CD4-positive, alpha-beta T cell (primary cell): Measurements from ENCODE around the gene NAXE. TPM values are rescaled to one million over a fixed set of nuclear protein-coding genes. Genes with fewer than 3 reads are reported as not detected.

Source experiments
- ATAC-seq: fragments of 200-7000 bp; cut with Tn5 transposase; one replicate; pipeline ENCODE4 v1.10.0; 2022; ENCODE audit warnings: mild to moderate bottlenecking; ENCODE audit not compliant: poor library complexity
- CTCF ChIA-PET: fragments of 350-600 bp; sonication (Branson Sonifier 250); formaldehyde crosslinking; loops from one replicate; lab custom pipeline; 2021; ENCODE audit warnings: antibody characterized with exemption, inconsistent platforms; lab: Charles Lee
- POLR2A ChIA-PET: fragments of 350-600 bp; sonication (Branson Sonifier 250); formaldehyde crosslinking; loops from one replicate; lab custom pipeline; 2021; ENCODE audit warnings: antibody characterized with exemption, inconsistent platforms; lab: Charles Lee
- DNase-seq, 14 experiments: peaks; one replicate each; pipeline ENCODE4 v3.0.0-alpha.2; 2013 to 2020; ENCODE audit warnings: mixed read lengths in 2 of 14
- H3K27ac ChIP-seq, 2 donors: one replicate each; pipeline versions ENCODE4 v1.5.1 to v1.7.0; 2013; ENCODE audit warnings: low read length in 2 of 2, low read depth in 1 of 2, mild to moderate bottlenecking in 1 of 2
- H3K27me3 ChIP-seq, 2 experiments: 1 replicate in 1 of 2; 2 replicates in 1 of 2; pipeline versions ENCODE4 v1.6.1 to v1.7.0; 2013; ENCODE audit warnings: low read length in 2 of 2, control low read depth in 1 of 2, mild to moderate bottlenecking in 1 of 2, moderate library complexity in 1 of 2; ENCODE audit not compliant: insufficient read depth in 2 of 2, control insufficient read depth in 1 of 2
- H3K36me3 ChIP-seq: one replicate; pipeline ENCODE4 v1.6.1; 2013; ENCODE audit warnings: low read length, control low read depth; ENCODE audit not compliant: insufficient read depth
- H3K4me1 ChIP-seq: one replicate; pipeline ENCODE4 v1.6.1; 2013; ENCODE audit warnings: low read length, control low read depth; ENCODE audit not compliant: insufficient read depth
- H3K4me3 ChIP-seq: one replicate; pipeline ENCODE4 v1.5.1; 2013; ENCODE audit warnings: mild to moderate bottlenecking, low read length, moderate library complexity
- H3K9me3 ChIP-seq, 2 experiments: 1 replicate in 1 of 2; 2 replicates in 1 of 2; pipeline versions ENCODE4 v1.6.1 to v1.7.0; 2013; ENCODE audit warnings: low read length in 2 of 2, mild to moderate bottlenecking in 2 of 2, control low read depth in 1 of 2, moderate library complexity in 1 of 2; ENCODE audit not compliant: control insufficient read depth in 1 of 2, insufficient read depth in 1 of 2
- H3K27ac Mint-ChIP-seq: one replicate; pipeline ENCODE4 v1.8.0; 2020; ENCODE audit warnings: mixed read lengths
- H3K27me3 Mint-ChIP-seq: one replicate; pipeline ENCODE4 v1.8.0; 2021; ENCODE audit warnings: mixed read lengths
- H3K36me3 Mint-ChIP-seq: one replicate; pipeline ENCODE4 v1.8.0; 2021; ENCODE audit warnings: low read depth, mixed read lengths
- H3K4me1 Mint-ChIP-seq: one replicate; pipeline ENCODE4 v1.8.0; 2021; ENCODE audit warnings: low read depth, mixed read lengths
- H3K4me3 Mint-ChIP-seq: one replicate; pipeline ENCODE4 v1.8.0; 2020; ENCODE audit warnings: mild to moderate bottlenecking, mixed read lengths
- H3K9me3 Mint-ChIP-seq: one replicate; pipeline ENCODE4 v1.8.0; 2020; ENCODE audit warnings: mixed read lengths
- intact Hi-C, 2 experiments: fragments of 100-400 bp; cut with DNase I in 1 of 2; cut with micrococcal nuclease in 1 of 2; formaldehyde crosslinking; loops; one replicate each; pipeline versions ENCODE4 v1.15.1 to v1.9.0; 2023 to 2025; cut with DNase I, micrococcal nuclease
- total RNA-seq, 174 experiments: library from RNA in 2 of 174; stranded (reverse) in 2 of 174; gene quantifications; one replicate each; pipeline ENCODE4 v1.2.3 and lab custom pipeline; 2021 to 2026
- TF ChIP-seq, protein P1 (sequence below): fragments of 200-600 bp; IDR thresholded peaks from one replicate; pipeline ENCODE4 v1.8.0; 2022; ENCODE audit warnings: antibody characterized with exemption, mild to moderate bottlenecking

The NAXE gene
- total RNA-seq, 2 experiments from 2014 or later: 23.3 to 27.8 TPM

GRCh38 chr1:156553860-156554485, 37.6 kb upstream of the NAXE start:
- Histone ChIP-seq H3K27ac (no peak overlapping the region), H3K9me3 (no peaks in the 10 kb centered on the region), H3K4me3 (no peak overlapping the region), H3K27me3 (no peaks in the 10 kb centered on the region), H3K36me3 (no peaks in the 10 kb centered on the region), H3K4me1 (no peaks in the 10 kb centered on the region)
- TF ChIP-seq, protein P1, sequence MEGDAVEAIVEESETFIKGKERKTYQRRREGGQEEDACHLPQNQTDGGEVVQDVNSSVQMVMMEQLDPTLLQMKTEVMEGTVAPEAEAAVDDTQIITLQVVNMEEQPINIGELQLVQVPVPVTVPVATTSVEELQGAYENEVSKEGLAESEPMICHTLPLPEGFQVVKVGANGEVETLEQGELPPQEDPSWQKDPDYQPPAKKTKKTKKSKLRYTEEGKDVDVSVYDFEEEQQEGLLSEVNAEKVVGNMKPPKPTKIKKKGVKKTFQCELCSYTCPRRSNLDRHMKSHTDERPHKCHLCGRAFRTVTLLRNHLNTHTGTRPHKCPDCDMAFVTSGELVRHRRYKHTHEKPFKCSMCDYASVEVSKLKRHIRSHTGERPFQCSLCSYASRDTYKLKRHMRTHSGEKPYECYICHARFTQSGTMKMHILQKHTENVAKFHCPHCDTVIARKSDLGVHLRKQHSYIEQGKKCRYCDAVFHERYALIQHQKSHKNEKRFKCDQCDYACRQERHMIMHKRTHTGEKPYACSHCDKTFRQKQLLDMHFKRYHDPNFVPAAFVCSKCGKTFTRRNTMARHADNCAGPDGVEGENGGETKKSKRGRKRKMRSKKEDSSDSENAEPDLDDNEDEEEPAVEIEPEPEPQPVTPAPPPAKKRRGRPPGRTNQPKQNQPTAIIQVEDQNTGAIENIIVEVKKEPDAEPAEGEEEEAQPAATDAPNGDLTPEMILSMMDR: no peak
- no peaks in the 10 kb centered on the region for H3K36me3 Mint-ChIP-seq
- no peak for DNase-seq
- no peak for ATAC-seq
- ChIA-PET POLR2A (no interaction called here), CTCF (no interaction called here)
- no peaks in the 10 kb centered on the region for H3K4me1 Mint-ChIP-seq
- intact Hi-C loops: no loop called here
- no peak overlapping the region for H3K4me3 Mint-ChIP-seq
- H3K27ac Mint-ChIP-seq: no peak overlapping the region
- H3K9me3 Mint-ChIP-seq: no peaks in the 10 kb centered on the region
- no peaks in the 10 kb centered on the region for H3K27me3 Mint-ChIP-seq

DNA sequence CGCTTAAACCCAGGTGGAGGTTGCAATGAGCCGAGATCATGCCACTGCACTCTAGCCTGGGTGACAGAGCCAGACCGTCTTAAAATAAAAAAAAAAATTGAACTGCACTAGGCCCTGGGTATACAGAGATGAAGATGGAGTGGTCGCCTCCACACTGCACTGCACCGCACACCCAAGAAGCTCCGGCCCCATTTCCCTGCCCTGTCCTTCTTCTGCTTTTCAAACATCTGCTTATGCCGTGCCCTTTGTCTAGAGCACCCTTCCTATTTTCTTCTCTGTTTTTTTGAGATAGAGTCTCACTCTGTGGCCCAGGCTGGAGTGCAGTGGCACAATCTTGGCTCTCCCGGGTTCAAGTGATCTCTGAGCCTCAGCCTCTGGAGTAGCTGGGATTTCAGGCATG, 36.6 kb upstream of the NAXE start:
- intact Hi-C loops: no loop called here

GRCh38 chr1:156555715-156556114, 35.9 kb upstream of the NAXE start:
- H3K4me1 Mint-ChIP-seq: no peaks in the 10 kb centered on the region
- DNase-seq (no peak), ATAC-seq (no peak)
- Histone ChIP-seq H3K4me3 (no peak overlapping the region), H3K27me3 (no peaks in the 10 kb centered on the region), H3K9me3 (no peaks in the 10 kb centered on the region), H3K27ac (no peak overlapping the region), H3K36me3 (no peaks in the 10 kb centered on the region), H3K4me1 (no peaks in the 10 kb centered on the region)
- no peak overlapping the region for H3K4me3 Mint-ChIP-seq
- H3K27ac Mint-ChIP-seq: no peak overlapping the region
- H3K36me3 Mint-ChIP-seq: no peaks in the 10 kb centered on the region
- intact Hi-C loops: no loop called here
- TF ChIP-seq, protein P1: no peak
- no peaks in the 10 kb centered on the region for H3K27me3 Mint-ChIP-seq
- ChIA-PET CTCF (no interaction called here), POLR2A (interaction anchor here (0.8 to 1.7 kb wide), 3 partner anchors 16 to 55 kb away, joined by 3 to 5 read pairs (median 3); no protein-coding TSS in a partner anchor)
- no peaks in the 10 kb centered on the region for H3K9me3 Mint-ChIP-seq

More for the DNA sequence above, 36.6 kb upstream of the NAXE start:
- H3K27ac Mint-ChIP-seq: no peak overlapping the region
- Histone ChIP-seq H3K4me3 (no peak overlapping the region), H3K9me3 (no peaks in the 10 kb centered on the region), H3K27ac (no peak overlapping the region), H3K27me3 (no peaks in the 10 kb centered on the region), H3K36me3 (no peaks in the 10 kb centered on the region), H3K4me1 (no peaks in the 10 kb centered on the region)
- ChIA-PET POLR2A (interaction anchor here (1.3 to 1.7 kb wide), 2 partner anchors 17 to 54 kb away, joined by 3 to 5 read pairs; no protein-coding TSS in a partner anchor), CTCF (interaction anchor here (1.1 kb wide), 1 partner anchor 74 kb away, joined by 4 read pairs; no protein-coding TSS in a partner anchor)
- H3K27me3 Mint-ChIP-seq: no peaks in the 10 kb centered on the region
- no peaks in the 10 kb centered on the region for H3K4me1 Mint-ChIP-seq
- H3K9me3 Mint-ChIP-seq: no peaks in the 10 kb centered on the region
- H3K4me3 Mint-ChIP-seq: no peak overlapping the region
- DNase-seq: no peak
- H3K36me3 Mint-ChIP-seq: no peaks in the 10 kb centered on the region
- ATAC-seq: no peak
- TF ChIP-seq, protein P1: no peak
